ENCODE results near the gene INHBE. TPM values are rescaled to one million over a fixed set of nuclear protein-coding genes. Genes with fewer than 3 reads are reported as not detected.
"Not testable (repeated sequence)": the region's sequence is repeated elsewhere in the genome, so short reads cannot be mapped to it uniquely, and the experiment has no call there.

Gene INHBE
- total and polyA plus RNA-seq, 2 experiments from 2014 or later, result 5.6 to 29.0 TPM

GRCh38 chr12:57500213-57500612, 45.1 kb downstream of the INHBE start:
- no peak for ATAC-seq
- Mint-ChIP-seq H3K27me3 (ENCODE audit: insufficient read depth, low read depth, poor library complexity) (peaks cover 14% of the 10 kb centered on the region), H3K4me3 (no peak overlapping the region), H3K9me3 (no peaks in the 10 kb centered on the region), H3K36me3 (ENCODE audit: low read depth) (peaks cover 100% of the 10 kb centered on the region), H3K4me1 (peaks cover 2% of the 10 kb centered on the region; the same call in 2 of the 3 replicates), H3K27ac (no peak overlapping the region)
- TF ChIP-seq ETS1 (IDR thresholded peaks at IDR 0.05) (no peak), ZNF114 (CRISPR knock-in tag; IDR thresholded peaks at IDR 0.05) (no peak), CREB1 (CRISPR knock-in tag; IDR thresholded peaks at IDR 0.05; ENCODE audit: low read depth) (no peak), STAT1 (IDR thresholded peaks at IDR 0.05; ENCODE audit: unreplicated experiment) (no peak), REST (IDR thresholded peaks at IDR 0.05; ENCODE audit: unreplicated experiment) (no peak), EZH2phosphoT487 (IDR thresholded peaks at IDR 0.05; ENCODE audit: unreplicated experiment) (no peak), NANOG (IDR thresholded peaks at IDR 0.05; ENCODE audit: borderline replicate concordance) (no peak)
- TF ChIP-seq, protein P1, sequence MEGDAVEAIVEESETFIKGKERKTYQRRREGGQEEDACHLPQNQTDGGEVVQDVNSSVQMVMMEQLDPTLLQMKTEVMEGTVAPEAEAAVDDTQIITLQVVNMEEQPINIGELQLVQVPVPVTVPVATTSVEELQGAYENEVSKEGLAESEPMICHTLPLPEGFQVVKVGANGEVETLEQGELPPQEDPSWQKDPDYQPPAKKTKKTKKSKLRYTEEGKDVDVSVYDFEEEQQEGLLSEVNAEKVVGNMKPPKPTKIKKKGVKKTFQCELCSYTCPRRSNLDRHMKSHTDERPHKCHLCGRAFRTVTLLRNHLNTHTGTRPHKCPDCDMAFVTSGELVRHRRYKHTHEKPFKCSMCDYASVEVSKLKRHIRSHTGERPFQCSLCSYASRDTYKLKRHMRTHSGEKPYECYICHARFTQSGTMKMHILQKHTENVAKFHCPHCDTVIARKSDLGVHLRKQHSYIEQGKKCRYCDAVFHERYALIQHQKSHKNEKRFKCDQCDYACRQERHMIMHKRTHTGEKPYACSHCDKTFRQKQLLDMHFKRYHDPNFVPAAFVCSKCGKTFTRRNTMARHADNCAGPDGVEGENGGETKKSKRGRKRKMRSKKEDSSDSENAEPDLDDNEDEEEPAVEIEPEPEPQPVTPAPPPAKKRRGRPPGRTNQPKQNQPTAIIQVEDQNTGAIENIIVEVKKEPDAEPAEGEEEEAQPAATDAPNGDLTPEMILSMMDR (conservative IDR thresholded peaks at IDR 0.05; ENCODE audit: low read depth in 2 of 2), result no peak
- TF ChIP-seq, protein P2, sequence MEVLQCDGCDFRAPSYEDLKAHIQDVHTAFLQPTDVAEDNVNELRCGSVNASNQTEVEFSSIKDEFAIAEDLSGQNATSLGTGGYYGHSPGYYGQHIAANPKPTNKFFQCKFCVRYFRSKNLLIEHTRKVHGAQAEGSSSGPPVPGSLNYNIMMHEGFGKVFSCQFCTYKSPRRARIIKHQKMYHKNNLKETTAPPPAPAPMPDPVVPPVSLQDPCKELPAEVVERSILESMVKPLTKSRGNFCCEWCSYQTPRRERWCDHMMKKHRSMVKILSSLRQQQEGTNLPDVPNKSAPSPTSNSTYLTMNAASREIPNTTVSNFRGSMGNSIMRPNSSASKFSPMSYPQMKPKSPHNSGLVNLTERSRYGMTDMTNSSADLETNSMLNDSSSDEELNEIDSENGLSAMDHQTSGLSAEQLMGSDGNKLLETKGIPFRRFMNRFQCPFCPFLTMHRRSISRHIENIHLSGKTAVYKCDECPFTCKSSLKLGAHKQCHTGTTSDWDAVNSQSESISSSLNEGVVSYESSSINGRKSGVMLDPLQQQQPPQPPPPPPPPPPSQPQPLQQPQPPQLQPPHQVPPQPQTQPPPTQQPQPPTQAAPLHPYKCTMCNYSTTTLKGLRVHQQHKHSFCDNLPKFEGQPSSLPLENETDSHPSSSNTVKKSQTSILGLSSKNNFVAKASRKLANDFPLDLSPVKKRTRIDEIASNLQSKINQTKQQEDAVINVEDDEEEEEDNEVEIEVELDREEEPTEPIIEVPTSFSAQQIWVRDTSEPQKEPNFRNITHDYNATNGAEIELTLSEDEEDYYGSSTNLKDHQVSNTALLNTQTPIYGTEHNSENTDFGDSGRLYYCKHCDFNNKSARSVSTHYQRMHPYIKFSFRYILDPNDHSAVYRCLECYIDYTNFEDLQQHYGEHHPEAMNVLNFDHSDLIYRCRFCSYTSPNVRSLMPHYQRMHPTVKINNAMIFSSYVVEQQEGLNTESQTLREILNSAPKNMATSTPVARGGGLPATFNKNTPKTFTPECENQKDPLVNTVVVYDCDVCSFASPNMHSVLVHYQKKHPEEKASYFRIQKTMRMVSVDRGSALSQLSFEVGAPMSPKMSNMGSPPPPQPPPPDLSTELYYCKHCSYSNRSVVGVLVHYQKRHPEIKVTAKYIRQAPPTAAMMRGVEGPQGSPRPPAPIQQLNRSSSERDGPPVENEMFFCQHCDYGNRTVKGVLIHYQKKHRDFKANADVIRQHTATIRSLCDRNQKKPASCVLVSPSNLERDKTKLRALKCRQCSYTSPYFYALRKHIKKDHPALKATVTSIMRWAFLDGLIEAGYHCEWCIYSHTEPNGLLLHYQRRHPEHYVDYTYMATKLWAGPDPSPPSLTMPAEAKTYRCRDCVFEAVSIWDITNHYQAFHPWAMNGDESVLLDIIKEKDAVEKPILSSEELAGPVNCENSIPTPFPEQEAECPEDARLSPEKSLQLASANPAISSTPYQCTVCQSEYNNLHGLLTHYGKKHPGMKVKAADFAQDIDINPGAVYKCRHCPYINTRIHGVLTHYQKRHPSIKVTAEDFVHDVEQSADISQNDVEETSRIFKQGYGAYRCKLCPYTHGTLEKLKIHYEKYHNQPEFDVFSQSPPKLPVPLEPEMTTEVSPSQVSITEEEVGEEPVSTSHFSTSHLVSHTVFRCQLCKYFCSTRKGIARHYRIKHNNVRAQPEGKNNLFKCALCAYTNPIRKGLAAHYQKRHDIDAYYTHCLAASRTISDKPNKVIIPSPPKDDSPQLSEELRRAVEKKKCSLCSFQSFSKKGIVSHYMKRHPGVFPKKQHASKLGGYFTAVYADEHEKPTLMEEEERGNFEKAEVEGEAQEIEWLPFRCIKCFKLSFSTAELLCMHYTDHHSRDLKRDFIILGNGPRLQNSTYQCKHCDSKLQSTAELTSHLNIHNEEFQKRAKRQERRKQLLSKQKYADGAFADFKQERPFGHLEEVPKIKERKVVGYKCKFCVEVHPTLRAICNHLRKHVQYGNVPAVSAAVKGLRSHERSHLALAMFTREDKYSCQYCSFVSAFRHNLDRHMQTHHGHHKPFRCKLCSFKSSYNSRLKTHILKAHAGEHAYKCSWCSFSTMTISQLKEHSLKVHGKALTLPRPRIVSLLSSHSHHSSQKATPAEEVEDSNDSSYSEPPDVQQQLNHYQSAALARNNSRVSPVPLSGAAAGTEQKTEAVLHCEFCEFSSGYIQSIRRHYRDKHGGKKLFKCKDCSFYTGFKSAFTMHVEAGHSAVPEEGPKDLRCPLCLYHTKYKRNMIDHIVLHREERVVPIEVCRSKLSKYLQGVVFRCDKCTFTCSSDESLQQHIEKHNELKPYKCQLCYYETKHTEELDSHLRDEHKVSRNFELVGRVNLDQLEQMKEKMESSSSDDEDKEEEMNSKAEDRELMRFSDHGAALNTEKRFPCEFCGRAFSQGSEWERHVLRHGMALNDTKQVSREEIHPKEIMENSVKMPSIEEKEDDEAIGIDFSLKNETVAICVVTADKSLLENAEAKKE (CRISPR knock-in tag; IDR thresholded peaks at IDR 0.05), result no peak
- DNase-seq (ENCODE audit: low spot score), result no peak
- Histone ChIP-seq H3K4me3 (no peak overlapping the region), H3K9me2 (ENCODE audit: insufficient read depth) (no peaks in the 10 kb centered on the region), H3K4me2 (no peak overlapping the region), H3K27me3 (ENCODE audit: insufficient read depth) (no peaks in the 10 kb centered on the region), H3K79me2 (replicated peaks; ENCODE audit: insufficient read depth) (peaks cover 15% of the 10 kb centered on the region), H3K36me3 (ENCODE audit: insufficient read depth) (peaks cover 88% of the 10 kb centered on the region), H2AFZ (no peak overlapping the region), H3K4me1 (ENCODE audit: insufficient read depth) (no peaks in the 10 kb centered on the region), H4K20me1 (replicated peaks; ENCODE audit: insufficient read depth) (peaks cover 34% of the 10 kb centered on the region), H3K27ac (ENCODE audit: low read depth) (no peak overlapping the region), H3F3A (replicated peaks; ENCODE audit: low read depth) (peaks cover 45% of the 10 kb centered on the region)

DNA sequence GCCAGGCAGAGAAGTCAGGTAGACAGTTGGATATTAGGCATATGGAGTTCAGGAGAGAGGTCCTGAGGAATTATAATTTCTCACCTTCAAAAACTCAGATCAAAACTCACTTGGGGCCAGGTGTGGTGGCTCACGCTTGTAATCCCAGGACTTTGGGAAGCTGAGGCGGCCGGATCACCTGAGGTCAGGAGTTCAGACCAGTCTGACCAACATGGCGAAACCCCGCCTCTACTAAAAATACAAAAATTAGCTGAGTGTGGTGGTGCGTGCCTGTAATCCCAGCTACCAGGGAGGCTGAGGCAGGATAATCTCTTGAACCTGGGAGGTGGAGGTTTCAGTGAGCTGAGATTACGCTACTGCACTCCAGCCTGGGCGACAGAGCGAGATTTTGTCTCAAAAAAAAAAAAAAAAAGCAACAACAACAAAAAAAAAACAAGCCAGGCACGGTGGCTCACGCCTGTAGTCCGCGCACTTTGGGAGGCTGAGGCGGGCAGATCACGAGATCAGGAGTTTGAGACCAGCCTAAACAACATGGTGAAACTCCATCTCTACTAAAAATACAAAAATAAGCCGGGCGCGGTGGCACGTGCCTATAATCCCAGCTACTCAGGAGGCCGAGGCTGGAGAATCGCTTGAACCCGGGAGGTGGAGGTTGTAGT, 47.3 kb downstream of the INHBE start:
- not testable (repeated sequence) for H3K9me2 ChIP-seq (ENCODE audit: insufficient read depth); DNase-seq (ENCODE audit: low spot score); H3K4me1 ChIP-seq (ENCODE audit: insufficient read depth); H3K27me3 ChIP-seq (ENCODE audit: insufficient read depth); H2AFZ ChIP-seq; H3K9me3 Mint-ChIP-seq; H3K27ac ChIP-seq (ENCODE audit: low read depth); H3K4me1 Mint-ChIP-seq; H3K4me3 Mint-ChIP-seq; H3K4me3 ChIP-seq; H3K79me2 ChIP-seq (replicated peaks; ENCODE audit: insufficient read depth); ATAC-seq; H3K27ac Mint-ChIP-seq; H3K4me2 ChIP-seq
- H4K20me1 ChIP-seq (replicated peaks; ENCODE audit: insufficient read depth), result peaks cover 31% of the 10 kb centered on the region
- H3F3A ChIP-seq (replicated peaks; ENCODE audit: low read depth), result peaks cover 47% of the 10 kb centered on the region
- H3K27me3 Mint-ChIP-seq (ENCODE audit: insufficient read depth, low read depth, poor library complexity), result peaks cover 12% of the 10 kb centered on the region
- peaks cover 86% of the 10 kb centered on the region for H3K36me3 ChIP-seq (ENCODE audit: insufficient read depth)
- H3K36me3 Mint-ChIP-seq (ENCODE audit: low read depth), result peaks cover 94% of the 10 kb centered on the region
